ENCODE data around the gene PTPRN2. TPM values are rescaled to one million over a fixed set of nuclear protein-coding genes. Genes with fewer than 3 reads are reported as not detected.

The PTPRN2 gene
- total RNA-seq, 4 donors from 2014 or later, result 14.9 to 34.3 (median 21.3) TPM

DNA sequence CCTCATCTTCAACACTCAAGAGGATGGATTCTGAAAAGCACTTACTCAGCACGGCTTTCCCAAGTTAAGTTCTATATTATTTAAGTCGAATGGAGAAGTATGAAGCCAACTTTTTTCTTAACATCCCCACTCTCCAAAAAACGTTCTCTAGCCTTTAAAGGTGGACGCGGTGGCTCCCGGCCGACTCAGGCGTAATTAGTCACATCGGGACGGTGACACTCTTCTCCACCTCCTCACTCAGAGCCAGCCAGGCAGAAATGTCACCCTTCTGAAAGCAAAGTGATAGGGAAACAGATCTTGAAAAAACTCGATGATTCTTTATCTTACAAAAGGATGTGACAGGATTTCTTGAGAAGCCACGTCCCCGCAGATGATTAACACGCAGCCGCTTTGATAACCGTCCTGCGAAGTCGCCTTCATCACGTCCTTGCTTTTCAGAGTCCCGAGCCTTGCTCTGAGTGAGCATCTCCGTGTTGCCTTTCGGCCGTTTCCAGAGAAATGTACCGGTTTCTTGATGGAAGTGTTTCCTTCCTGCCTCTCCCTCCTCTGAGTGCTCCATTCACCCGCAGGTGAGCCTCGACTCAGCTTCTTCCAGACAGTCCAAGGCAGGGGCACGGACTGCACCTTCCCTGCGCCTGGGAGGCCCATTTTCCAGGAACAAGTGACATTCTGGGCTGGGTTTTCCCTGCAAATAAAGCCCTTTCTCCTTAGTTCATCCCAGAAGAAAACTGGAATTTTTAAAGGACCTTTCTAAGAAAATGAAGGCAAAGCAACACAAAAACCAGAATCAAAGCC is 936.1 kb downstream of the PTPRN2 start:
- Histone ChIP-seq H3K36me3 (no peaks in the 10 kb centered on the region), H3K27me3 (no peaks in the 10 kb centered on the region), H3K9me3 (no peaks in the 10 kb centered on the region), H3K4me3 (no peak overlapping the region), H3K27ac (no peak overlapping the region), H3K4me1 (no peaks in the 10 kb centered on the region)
- DNase-seq, result no peak
- TF ChIP-seq CTCF (IDR thresholded peaks at IDR 0.05) (no peak), POLR2A (IDR thresholded peaks at IDR 0.05) (no peak)

- peak in 1 of 3 donors; percentile 34 for DNase-seq
- no peak overlapping the region for H3K4me3 ChIP-seq
- TF ChIP-seq CTCF (IDR thresholded peaks at IDR 0.05), result no peak
- TF ChIP-seq POLR2A (IDR thresholded peaks at IDR 0.05), result no peak
Measured at GRCh38 chr7:157650801-157651200, 936.8 kb downstream of the PTPRN2 start.

DNA sequence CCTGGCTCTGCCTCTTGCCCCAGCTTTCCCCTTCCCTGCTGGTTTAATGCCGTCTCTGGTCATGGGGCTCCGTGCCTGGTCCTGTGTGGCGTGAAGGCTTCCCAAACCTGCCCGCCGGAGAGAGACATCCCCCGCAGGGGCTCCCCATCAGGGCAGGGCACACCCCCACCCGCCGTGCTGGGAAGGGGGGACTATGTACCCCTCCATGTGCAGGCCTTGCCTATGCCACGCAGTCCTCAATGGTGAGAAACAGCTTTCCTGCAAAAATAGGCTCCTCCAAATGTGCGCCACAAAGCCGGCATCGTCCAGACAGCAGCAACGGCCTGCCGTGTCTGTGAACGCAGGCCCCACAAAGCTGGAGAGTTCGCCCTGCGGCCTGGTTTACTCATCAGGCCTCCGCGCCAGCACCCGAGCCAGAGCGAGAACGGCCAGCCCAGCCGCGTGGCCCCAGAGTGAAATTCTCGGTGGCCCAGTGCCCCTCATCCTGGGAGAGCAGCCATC is 937.4 kb downstream of the PTPRN2 start:
- no peak overlapping the region for H3K4me3 ChIP-seq
- H3K4me1 ChIP-seq, result no peaks in the 10 kb centered on the region
- no peak for TF ChIP-seq CTCF (IDR thresholded peaks at IDR 0.05)
- no peak for TF ChIP-seq POLR2A (IDR thresholded peaks at IDR 0.05)
- H3K9me3 ChIP-seq, result no peaks in the 10 kb centered on the region
- H3K27me3 ChIP-seq, result no peaks in the 10 kb centered on the region
- H3K27ac ChIP-seq, result no peak overlapping the region
- no peaks in the 10 kb centered on the region for H3K36me3 ChIP-seq
- no peak for DNase-seq

More at GRCh38 chr7:157650801-157651200, 936.8 kb downstream of the PTPRN2 start:
- Histone ChIP-seq H3K4me1 (no peaks in the 10 kb centered on the region), H3K9me3 (no peaks in the 10 kb centered on the region), H3K36me3 (no peaks in the 10 kb centered on the region), H3K27me3 (no peaks in the 10 kb centered on the region), H3K27ac (no peak overlapping the region)

DNA sequence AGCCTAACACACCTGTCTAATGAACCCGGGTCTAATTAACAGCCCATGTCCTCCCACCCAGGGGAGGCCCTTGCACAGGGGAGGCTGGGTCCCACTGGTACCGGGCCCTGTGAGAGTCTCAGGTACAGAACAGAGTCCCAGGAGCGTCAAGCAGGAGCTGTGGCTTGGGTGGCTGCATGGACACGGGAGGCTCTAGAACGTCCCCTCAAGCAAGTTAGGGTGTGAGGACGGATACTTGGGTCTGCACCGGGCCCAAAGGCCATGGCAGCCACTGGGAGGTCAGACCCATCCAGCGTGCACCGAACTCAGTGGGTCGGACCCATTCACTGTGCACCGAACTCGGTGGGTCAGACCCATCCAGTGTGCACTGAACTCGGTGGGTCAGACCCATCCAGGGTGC is 941.1 kb downstream of the PTPRN2 start:
- H3K27ac ChIP-seq, result no peak overlapping the region
- no peaks in the 10 kb centered on the region for H3K4me1 ChIP-seq
- H3K27me3 ChIP-seq, result no peaks in the 10 kb centered on the region
- H3K4me3 ChIP-seq, result no peak overlapping the region
- DNase-seq, result peak in 1 of 3 donors; percentile 28
- H3K36me3 ChIP-seq, result no peaks in the 10 kb centered on the region
- no peaks in the 10 kb centered on the region for H3K9me3 ChIP-seq
- TF ChIP-seq POLR2A (IDR thresholded peaks at IDR 0.05) (no peak), CTCF (IDR thresholded peaks at IDR 0.05) (no peak)

DNA sequence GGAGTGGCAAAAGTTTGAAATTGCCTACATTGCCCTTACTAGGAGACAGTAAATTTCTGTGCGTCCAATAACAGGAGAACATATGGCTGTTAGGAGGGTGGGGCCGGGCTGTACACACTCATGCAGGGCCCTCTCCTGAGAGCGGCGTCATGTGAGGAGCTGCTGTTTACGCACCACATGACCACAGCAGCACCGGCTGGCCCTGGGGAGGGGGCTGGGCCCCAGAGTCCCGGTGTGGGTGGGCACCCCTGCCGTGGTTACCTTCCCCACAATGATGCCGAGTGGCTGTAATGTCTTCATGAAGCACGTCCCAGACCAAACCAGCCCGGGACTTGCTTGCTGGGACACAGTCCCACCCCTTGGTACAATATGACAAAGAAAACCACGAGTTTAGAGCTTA is 942.1 kb downstream of the PTPRN2 start:
- TF ChIP-seq CTCF (IDR thresholded peaks at IDR 0.05), result no peak
- TF ChIP-seq POLR2A (IDR thresholded peaks at IDR 0.05), result no peak
- H3K36me3 ChIP-seq, result no peaks in the 10 kb centered on the region
- H3K27ac ChIP-seq, result no peak overlapping the region
- no peaks in the 10 kb centered on the region for H3K9me3 ChIP-seq
- DNase-seq, result peak in 1 of 3 donors; percentile 18
- H3K4me1 ChIP-seq, result no peaks in the 10 kb centered on the region
- H3K4me3 ChIP-seq, result no peak overlapping the region
- no peaks in the 10 kb centered on the region for H3K27me3 ChIP-seq
